T-helper 9 cell (primary cell): ENCODE data around the gene SH2D3A.
"Not testable (repeated sequence)": the region's sequence is repeated elsewhere in the genome, so short reads cannot be mapped to it uniquely, and the experiment has no call there.

Source experiments
- DNase-seq: peaks from one replicate; pipeline ENCODE4 v3.0.0-alpha.2; 2020
- total RNA-seq, 2 donors: gene quantifications; one replicate each; lab custom pipeline; 2026; lab: John Stamatoyannopoulos, UW

Gene SH2D3A
- 49.8 to 57.4 reads per million in 2 donors for total RNA-seq

DNA sequence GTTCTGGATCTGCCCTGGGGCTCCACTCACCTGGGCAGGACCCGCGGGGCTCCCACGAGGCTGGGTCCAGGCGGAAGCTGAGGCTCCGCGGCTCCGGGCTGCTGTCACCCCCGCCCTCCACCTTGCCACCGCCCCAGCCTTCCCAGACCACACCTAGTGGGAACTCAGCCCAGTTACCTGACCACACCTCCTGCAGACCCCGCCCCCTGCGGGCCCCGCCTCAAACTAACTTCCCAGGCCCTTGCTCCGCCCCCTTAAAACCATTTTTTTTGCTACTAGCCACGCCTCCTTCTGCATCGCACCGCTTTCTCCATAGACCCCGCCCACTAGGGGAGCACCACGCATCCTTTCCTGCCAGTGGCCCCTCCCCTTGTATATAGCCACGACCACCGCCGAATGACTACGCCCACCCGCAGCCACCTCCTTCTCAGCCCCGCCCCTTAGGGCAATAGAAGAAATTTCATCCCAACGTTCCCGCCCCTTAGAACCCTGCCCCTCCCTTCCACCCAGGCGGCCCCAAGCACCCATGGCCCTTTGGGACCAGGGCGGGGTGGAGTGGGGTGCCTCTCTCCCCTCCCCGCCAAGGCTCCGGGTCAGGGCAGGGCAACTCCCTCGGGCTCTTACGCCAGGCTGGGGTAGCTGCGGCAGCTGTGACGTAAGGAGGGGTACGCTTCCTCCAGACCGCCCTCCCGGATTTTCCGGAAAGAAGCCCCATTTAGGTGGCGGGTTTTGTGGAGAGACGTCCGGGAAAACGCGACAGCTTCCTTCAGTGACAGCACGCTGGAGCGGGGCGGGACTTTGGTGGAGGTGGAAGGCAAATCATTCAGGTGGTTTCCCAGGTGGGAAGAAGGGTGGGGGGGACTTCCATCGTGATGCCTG is at the start of gene SH2D3A:
Gene SH2D3A (minus strand): TSS at position 79 of the 879 bp plus-strand sequence. CDS start 3,687 bp downstream, outside the sequence.
- DNase-seq = peak; percentile 93

DNA sequence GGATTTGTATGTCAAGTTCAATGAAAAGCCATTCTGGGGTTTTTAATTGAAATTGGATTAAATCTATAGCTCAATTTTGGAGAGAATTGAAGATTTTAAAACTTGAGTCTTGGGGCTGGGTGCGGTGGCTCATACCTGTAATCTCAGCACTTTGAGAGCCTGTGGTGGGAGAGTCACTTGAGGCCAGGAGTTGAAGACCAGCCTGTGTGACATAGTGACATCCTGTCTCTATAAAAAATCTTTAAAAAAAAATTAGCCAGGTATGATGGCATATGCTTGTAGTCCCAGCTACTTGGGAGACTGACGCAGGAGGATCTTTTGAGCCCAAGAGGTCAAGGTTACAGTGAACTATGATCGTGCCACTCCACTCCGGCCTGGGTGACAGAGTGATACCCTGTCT is 46.4 kb upstream of the SH2D3A start:
- no peak for DNase-seq

DNA sequence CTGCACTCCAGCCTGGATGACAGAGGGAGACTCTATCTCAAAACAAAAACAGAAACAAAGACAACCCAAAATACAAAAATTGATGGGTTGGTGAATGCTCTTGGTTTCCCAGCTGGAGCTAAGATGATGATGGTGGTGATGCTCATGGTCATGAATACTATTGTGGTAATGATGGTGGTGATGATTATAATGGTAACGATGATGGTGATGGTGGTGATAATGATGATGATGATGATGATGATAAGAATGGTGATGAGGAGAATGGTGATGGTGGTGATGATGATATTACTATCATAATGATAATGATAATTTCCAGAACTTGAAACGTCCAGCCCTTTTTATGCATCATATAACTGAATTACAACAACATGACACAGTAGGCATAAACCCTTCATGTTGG is 45.4 kb upstream of the SH2D3A start:
- DNase-seq = no peak

DNA sequence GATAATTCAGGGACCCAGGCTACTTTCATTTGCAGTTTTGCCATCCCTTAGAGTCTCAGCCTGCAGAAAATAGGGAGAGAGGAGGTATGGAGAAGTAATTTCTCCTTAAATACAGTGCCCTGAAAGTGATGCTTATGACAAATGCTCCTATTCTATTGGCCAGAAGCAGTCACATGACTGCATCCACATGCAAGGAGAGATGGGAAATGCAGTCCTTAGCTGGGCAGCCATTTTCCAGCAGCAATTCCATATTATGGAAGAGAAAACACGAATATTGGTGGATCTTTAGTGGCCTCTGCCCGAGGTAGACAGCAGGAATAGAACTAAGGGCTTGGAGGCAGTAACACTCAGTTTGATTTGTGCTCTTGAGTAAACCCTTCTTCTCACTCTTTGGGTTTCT is 44.7 kb upstream of the SH2D3A start:
- DNase-seq = no peak

DNA sequence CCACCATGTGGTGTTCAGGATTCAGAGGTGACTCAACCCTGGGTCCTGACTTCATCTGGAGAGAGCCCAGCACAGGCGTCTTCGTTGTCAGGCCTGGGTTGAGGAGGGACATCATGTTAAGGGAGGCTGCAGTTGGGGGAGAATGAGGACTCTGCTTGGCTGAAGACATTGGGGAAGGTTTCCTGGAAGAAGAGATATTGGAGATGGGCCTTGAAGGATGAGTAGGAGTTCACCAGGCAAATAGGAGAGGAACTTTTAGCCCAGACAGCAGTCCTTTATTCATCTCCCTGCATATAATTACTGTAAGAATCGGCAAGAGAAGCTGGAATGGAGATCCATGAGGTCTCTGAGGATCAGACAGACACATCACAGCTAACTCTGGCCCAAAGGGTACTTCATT is 44.1 kb upstream of the SH2D3A start:
- no peak for DNase-seq

DNA sequence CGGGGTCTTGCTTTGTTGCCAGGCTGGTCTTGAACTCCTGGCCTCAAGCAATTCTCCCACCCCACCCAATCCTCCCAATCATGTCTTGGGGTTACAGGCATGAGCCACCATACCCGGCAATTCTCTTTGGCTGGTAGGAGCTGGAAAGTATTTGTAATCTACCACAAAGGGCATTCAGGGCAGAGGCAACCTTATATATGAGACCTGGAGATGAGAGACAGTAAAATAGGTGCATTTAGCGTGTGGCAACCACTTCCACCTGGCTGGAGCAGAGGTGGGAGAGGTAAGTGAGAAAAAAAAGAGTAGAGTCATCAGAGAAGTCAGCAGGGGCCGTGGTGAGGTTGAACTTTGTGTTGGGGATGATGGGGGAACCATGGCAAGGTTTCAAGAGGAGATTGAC is 42.0 kb upstream of the SH2D3A start:
- DNase-seq = no peak

DNA sequence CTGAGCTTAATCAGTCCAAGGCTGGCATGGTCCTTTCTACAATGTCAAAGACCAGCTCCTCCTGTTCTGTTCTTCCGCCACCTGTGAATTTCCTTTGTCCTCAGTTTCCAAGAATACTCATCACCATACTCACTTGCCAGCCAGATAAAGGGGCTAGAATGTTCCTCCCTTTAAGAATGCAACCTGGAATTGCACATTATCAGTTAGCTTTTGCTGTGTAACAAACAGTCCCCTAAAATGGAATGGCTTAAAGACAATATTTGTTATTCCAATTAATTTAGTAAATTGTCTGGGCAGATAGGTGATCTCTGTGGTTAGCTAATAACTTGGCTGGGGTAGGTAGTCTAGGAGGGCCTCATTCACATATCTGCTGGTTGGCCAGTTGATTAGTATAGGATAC is 41.3 kb upstream of the SH2D3A start:
- DNase-seq = no peak

DNA sequence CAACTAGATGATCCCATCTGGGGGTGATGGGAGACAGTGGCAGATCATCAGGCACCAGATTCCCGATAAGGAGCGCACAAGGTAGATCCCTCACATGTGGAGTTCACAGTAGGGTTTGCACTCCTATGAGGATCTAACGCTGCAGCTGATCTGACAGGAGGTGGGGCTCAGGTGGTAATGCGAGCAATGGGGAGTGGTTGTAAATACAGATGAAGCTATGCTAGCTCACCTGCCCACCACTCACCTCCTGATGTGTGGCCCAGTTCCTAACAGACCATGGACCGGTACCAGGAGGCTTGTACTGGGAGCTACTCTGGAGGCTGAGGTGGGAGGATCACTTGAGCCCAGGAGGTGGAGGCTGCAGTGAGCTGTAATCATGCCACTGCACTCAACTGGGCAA is 40.1 kb upstream of the SH2D3A start:
- no peak for DNase-seq

DNA sequence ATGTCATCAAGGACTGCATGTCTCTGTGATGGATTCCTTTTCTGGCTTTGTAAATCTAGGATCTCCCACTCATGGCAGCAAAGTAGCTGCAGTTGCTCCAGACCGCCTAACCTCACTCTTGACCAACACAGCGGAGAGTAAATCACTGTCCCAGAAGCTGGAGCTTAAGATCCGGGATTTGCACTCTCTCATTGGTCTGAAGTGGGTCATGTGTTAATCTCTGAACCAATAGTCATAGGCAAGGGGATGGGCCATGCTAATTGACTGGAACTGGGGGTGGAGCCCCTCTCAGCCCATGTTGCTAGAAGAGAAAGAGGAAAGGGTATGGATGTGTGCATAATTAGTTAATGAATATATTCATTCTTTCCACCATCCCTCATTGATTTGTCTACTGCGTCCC is 39.3 kb upstream of the SH2D3A start:
- no peak for DNase-seq

DNA sequence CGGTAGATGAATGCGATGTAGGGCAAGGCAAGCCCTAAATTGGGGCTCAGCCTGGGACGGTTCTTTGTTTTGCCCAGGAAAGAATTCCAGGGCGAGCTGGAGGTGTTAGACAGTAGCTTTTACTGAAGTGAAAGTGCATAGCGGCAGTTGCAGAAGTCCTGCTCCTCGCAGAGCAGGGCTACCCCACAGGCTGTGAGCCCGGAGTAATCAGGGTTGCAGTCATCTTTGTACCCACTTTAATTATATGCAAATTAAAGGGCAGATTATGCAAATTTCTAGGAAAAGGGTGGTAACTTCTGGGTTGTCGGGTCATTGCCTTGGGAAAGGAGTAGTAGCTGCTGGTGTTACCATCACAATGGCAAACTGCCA is 35.8 kb upstream of the SH2D3A start:
- no peak for DNase-seq

DNA sequence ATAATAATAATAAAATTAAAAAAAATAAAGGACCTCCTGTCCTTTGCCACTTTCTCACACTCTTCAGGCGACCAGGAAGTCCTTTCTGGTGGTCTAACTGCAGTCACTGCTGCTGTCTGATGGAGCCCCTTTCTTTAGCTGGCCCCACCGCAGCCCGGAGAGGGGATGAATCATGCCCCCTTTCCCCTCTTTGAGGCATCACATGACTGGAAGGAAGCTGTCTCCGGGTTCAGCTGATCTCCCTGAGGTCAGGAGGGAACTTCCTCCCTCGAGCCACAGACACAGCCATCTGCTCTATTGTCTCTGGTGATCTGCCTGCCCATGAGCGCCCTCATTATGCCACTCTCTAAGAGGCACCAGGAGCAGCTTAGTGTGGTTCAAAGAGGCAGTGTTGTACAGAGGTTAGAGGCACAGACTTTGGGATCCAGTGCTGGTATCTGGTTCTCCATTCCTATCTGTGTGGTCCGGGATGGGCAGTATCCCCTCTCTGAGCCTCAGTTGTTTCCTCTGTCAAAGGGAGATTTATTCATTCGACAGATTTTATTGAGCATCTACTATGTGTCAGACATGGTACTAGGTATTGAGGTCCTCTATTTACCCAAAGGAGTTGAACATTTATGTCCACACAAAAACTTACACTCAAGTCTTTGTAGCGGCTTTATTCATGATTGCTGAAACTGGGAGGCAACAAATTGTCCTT is 35.3 kb upstream of the SH2D3A start:
- peak; percentile 50 for DNase-seq

DNA sequence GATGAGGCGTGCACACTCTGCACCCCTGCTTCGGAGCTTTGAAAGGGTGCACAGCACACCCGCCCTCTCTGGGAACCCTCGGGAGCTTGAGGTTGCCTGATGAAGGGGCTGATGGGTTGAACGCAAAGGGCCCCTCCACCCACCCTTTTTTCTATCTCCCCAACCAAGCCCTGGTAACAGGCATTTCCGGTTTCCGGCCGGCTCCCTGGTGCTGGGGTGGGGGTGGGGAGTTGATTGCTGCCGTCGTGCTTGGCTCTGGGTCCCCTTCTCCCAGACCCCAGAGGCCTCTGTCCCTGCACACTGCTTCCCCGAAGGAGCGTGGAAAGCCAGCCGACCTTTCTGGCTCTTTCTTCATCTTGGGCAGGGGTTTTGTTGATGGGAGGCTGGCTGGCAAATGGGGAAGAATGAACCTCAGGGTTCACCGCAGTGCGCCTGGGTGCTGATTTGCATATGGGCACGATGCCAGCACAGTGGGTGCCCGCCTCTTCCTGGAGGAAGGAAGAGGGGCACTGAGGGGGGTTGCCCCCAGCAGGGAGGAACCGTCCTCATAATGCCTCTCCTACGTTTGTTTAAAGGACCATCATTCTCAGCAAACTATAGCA is 34.4 kb upstream of the SH2D3A start:
- DNase-seq = peak; percentile 72

DNA sequence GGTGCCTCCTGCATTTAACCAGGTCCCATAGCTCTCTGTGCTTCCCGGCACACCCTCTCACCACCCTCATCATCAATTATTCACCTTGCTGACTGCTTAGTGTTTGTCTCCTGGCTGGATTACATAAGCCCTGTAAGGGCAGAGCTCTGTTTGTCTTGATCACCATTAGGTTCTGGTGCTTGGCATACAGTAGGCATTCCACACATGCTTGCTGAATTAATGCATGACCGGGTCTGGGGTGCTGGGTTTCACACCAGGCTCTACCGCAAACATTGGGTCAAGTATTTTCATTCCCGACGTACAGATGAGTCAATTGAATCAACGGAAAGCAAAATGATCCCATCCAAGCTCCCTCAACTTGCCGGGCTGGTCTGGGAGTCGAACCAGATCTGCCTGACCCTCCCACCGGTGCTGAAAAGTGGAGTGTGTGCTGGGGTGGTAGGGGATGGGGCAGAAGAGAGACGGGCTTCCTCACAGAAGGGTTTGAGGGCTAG is 33.8 kb upstream of the SH2D3A start:
- DNase-seq = no peak

DNA sequence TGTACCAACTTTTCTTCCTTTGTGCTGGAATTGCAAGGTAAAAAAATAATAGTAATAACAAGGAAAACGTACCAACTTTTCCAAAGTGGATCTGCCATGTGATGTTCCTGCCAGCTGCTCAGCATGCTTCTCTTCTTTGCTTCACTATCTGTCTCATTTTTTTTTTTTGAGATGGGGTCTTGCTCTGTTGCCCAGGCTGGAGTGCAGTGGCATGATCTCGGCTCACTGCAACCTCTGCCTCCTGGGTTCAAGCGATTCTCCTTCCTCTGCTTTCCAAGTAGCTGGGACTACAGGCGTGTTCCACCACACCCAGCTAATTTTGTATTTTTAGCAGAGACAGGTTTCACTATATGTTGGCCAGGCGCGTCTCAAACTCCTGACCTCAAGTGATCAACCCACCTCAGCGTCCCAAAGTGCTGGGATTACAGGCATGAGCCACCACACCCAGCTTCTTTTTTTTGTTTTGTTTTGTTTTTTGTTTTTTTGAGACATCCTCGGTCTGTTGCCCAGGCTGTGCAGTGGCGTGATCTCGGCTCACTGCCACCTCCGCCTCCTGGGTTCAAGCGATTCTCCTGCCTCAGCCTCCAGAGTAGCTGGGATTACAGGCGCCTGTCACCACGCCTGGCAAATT is 33.0 kb upstream of the SH2D3A start:
- DNase-seq = not testable (repeated sequence)

DNA sequence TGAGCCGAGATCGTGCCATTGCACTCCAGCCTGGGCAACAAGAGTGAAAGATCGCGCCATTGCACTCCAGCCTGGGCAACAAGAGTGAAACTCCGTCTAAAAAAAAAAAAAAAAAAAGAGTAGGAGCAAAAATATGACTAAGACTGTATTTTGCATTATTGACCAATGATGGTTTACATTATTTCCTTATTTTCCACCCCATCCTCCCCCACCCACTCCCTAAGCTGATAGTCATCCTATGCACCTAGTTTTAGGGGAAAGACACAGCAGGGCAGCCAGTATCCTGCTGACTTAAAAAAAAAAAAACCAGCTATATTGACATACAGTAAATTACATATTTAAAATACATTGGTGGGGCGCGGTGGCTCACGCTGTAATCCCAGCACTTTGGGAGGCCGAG is 30.4 kb upstream of the SH2D3A start:
- no peak for DNase-seq

DNA sequence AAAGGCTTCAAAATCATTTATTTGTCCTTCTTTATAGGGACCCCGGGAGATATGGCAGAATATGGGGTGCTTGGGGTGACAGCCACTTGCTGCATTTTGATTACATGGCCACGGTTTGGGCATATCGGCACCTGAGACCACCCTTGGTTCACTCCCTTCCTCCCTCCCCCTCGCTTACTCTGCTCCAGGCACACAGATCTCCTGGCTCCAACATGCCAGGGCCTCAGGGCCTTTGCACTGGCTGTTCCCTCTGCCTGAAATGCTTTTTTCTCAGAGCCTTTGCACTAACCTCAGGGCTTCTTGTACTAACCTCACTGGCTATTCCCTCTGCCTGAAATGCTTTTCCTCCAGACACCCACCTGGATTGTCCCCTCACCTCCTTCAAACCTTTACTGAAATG is 29.0 kb upstream of the SH2D3A start:
- DNase-seq = no peak

DNA sequence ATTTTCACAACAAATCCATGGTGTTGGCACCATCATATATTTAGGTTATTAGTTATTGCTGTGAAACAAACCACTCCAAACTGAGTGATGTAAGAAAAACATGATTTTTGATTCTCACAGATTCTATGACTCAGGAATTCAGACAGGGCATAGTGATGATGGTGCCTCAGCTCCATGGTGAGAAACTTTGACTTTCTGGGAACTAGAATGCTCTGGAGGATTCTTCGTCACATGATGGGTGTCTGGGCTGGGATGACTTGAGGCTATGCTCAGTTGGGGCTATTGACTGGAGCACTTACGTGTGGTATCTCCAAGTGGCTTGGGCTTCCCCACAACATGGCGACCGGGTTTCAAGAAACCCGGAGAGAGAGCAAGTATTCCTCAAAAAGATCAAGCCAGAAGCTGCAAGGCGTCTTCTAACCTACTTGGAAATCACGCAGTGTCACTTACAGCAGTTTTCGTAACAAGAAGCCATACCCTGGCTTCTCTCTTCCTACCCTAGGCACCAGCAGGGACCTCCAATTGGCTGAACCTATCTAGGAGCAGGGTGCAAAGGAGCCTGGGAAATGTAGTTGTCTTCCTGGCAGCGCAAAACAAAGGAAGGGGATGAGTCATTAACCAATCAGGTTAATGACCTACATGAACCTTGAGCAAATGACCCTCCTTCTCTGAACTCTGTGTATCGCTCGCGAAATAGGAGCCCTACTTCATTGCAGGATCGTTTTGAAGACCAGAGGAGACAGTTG is 27.6 kb upstream of the SH2D3A start:
- DNase-seq = no peak

DNA sequence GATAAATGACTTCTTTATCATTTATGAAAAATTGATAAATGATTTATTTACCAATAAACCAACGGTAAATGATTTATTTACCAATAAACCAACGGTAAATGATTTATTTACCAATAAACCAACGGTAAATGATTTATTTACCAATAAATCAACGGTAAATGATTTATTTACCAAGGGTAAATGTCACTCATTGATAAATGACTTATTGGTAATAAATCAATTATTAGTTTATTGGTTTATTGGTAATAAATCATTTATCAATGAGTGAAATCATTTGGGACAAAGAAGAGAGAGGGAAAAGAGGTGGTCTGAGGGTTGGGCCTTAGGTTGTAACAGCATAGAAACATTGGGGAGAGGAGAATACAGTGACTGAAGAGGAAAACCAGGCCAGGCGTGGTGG is 26.7 kb upstream of the SH2D3A start:
- DNase-seq = no peak

DNA sequence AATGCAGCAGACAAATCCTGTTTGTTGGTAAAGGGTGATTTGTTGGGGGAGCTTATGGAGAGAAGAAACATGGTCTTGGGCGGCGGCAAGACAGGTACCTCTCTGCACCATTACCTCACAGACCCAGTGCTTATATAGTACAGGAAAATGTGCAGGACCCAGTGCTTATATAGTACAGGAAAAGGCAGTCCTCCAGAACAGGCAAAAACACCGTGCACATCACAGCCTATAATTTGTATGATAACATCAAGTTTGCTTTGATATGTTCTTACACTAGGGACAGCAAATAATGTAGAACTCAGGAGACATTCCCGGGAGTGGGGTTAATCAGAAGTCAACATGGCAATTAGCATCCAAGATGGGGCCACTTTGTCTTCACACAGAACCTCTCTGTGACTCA is 26.2 kb upstream of the SH2D3A start:
- DNase-seq = no peak

DNA sequence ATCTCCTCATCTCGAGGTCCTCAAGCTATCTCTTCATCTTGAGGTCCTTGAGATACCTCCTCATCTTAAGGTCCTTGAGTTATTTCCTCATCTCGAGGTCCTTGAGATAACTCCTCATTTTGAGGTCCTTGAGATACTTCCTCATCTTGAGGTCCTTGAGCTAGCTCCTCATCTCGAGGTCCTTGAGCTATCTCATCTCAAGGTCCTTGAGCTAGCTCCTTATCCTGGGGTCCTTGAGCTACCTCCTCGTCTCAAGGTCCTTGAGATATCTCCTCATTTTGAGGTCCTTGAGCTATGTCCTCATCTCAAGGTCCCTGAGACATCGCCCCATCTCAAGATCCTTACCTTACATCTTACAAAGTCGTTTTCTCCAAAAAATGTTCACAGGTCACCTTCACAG is 24.0 kb upstream of the SH2D3A start:
- no peak for DNase-seq

DNA sequence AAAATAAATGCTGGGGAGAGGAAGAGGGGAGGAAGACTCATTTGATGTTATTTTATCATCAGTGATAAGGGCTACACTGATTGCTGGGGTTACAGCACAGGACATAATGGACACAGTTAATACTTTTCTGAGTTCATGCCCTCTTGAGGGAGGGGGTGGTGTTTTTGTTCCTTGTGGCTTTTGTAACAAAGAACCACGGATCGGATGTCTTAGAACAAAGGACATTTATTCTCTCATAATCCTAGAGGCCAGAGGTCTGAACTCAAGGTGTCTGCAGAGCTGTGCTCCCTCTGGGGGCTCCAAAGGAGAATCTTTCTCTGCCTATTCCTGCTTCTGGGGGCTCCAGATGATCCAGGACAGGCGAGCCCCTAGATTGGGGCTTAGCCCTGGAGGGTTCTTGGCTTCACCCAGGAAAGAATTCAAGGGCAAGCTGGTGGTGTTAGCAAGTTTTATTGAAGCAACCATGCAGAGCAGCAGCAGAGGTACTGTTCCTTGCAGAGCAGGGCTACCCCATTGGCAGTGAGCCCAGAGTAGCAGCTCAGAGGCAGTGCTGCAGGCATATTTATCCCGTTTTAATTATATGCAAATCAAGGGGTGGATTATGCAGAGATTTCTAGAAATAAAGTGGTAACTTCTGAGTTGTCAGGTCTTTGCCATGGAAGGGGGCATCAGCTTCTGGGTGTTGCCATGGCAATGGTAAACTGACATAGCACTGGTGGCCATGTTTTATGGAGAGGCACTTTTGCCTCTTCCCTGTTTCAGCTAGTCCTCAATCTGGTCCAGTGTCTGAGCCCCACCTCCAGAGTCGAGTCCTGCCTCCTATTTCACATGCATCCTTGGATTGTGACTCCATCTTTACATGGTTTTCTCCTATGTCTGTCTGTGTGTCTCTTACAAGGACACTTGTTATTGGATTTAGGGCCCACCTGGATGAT is 23.2 kb upstream of the SH2D3A start:
- no peak for DNase-seq
